Vagina (tissue), 2 donors: Measurements from ENCODE around the gene TMEM17. TPM values are rescaled to one million over a fixed set of nuclear protein-coding genes. Genes with fewer than 3 reads are reported as not detected.

ENCODE experiments used
- DNase-seq, 2 donors: peaks; one replicate each; pipeline ENCODE4 v3.0.0-alpha.2; 2017; ENCODE audit errors: extremely low spot score in 2 of 2
- H3K27ac ChIP-seq: fragments of 200-600 bp; sonication (generic); one replicate; pipeline ENCODE4 v1.5.1; 2019
- H3K27me3 ChIP-seq: fragments of 200-600 bp; sonication (generic); one replicate; pipeline ENCODE4 v1.5.1; 2019
- H3K36me3 ChIP-seq, 2 donors: fragments of 200-600 bp; sonication (generic); one replicate each; pipeline ENCODE4 v1.5.1; 2017 to 2019
- H3K4me1 ChIP-seq: fragments of 200-600 bp; sonication (generic); one replicate; pipeline ENCODE4 v1.5.1; 2019
- H3K4me3 ChIP-seq, 2 donors: fragments of 200-600 bp; sonication (generic); 1 replicate in 1 of 2; 2 replicates in 1 of 2; pipeline ENCODE4 v1.5.1; 2016 to 2019
- H3K9me3 ChIP-seq: fragments of 200-600 bp; sonication (generic); one replicate; pipeline ENCODE4 v1.5.1; 2019
- CTCF ChIP-seq, 3 experiments: fragments of 450-650 bp in 2 of 3; fragments of 200-600 bp in 1 of 3; sonication (generic) in 1 of 3; IDR thresholded peaks; one replicate each; pipeline ENCODE4 v1.5.1; 2017 to 2019; ENCODE audit warnings: antibody characterized with exemption in 3 of 3, mild to moderate bottlenecking in 2 of 3, moderate library complexity in 2 of 3
- POLR2A ChIP-seq, 2 donors: fragments of 450-650 bp; IDR thresholded peaks; one replicate each; pipeline ENCODE4 v1.6.1; 2017; ENCODE audit warnings: antibody characterized with exemption in 2 of 2, mild to moderate bottlenecking in 2 of 2, moderate library complexity in 2 of 2
- POLR2AphosphoS5 ChIP-seq, 2 donors: sonication (generic); formaldehyde crosslinking; IDR thresholded peaks; one replicate each; pipeline ENCODE4 v1.9.0; 2017; ENCODE audit warnings: antibody characterized with exemption in 2 of 2, mild to moderate bottlenecking in 2 of 2, low read depth in 1 of 2; ENCODE audit not compliant: insufficient read depth in 1 of 2
- intact Hi-C: fragments of 100-400 bp; cut with DNase I; formaldehyde crosslinking; loops from one replicate; pipeline ENCODE4 v1.15.1; 2023
- total RNA-seq: library from RNA; depleted of rRNA; stranded (reverse); fragments of >200 nt; gene quantifications from one replicate; pipeline ENCODE4 v1.2.3, GENCODE V29; 2016

The TMEM17 gene
- total RNA-seq, 1 donor from 2014 or later = 0.98 TPM

GRCh38 chr2:62540408-62541168 lies 34.6 kb upstream of the TMEM17 start:
- H3K27me3 ChIP-seq = no peaks in the 10 kb centered on the region
- no peaks in the 10 kb centered on the region for H3K36me3 ChIP-seq
- DNase-seq = no peak
- no peak overlapping the region for H3K27ac ChIP-seq
- H3K9me3 ChIP-seq = no peaks in the 10 kb centered on the region
- H3K4me1 ChIP-seq = no peaks in the 10 kb centered on the region
- H3K4me3 ChIP-seq = no peak overlapping the region
- TF ChIP-seq POLR2A (IDR thresholded peaks at IDR 0.05) (no peak), CTCF (IDR thresholded peaks at IDR 0.05) (no peak), POLR2AphosphoS5 (IDR thresholded peaks at IDR 0.05; ENCODE audit: insufficient read depth in 1 of 2, low read depth in 1 of 2) (no peak)
- intact Hi-C loops = no loop called here

- no peak for DNase-seq
- H3K36me3 ChIP-seq = no peaks in the 10 kb centered on the region
- H3K9me3 ChIP-seq = no peaks in the 10 kb centered on the region
- no peaks in the 10 kb centered on the region for H3K4me1 ChIP-seq
- H3K4me3 ChIP-seq = no peak overlapping the region
- intact Hi-C loops = loop anchor here (5.0 kb wide), 1 partner anchor 1713 kb away; no protein-coding TSS in a partner anchor
- no peaks in the 10 kb centered on the region for H3K27me3 ChIP-seq
- TF ChIP-seq POLR2AphosphoS5 (IDR thresholded peaks at IDR 0.05; ENCODE audit: insufficient read depth in 1 of 2, low read depth in 1 of 2) (no peak), POLR2A (IDR thresholded peaks at IDR 0.05) (no peak), CTCF (IDR thresholded peaks at IDR 0.05) (no peak)
- no peak overlapping the region for H3K27ac ChIP-seq
Observed at GRCh38 chr2:62539606-62540407, 33.8 kb upstream of the TMEM17 start.

- H3K4me3 ChIP-seq = no peak overlapping the region
- H3K27ac ChIP-seq = no peak overlapping the region
Observed at GRCh38 chr2:62538756-62539155, 32.8 kb upstream of the TMEM17 start.

GRCh38 chr2:62537814-62538213 lies 31.8 kb upstream of the TMEM17 start:
- no peak overlapping the region for H3K4me3 ChIP-seq
- H3K27ac ChIP-seq = no peak overlapping the region
- H3K9me3 ChIP-seq = no peaks in the 10 kb centered on the region
- H3K4me1 ChIP-seq = no peaks in the 10 kb centered on the region
- intact Hi-C loops = loop anchor here (5.0 kb wide), 1 partner anchor 1711 kb away; no protein-coding TSS in a partner anchor
- H3K27me3 ChIP-seq = no peaks in the 10 kb centered on the region
- no peak for DNase-seq
- TF ChIP-seq POLR2AphosphoS5 (IDR thresholded peaks at IDR 0.05; ENCODE audit: insufficient read depth in 1 of 2, low read depth in 1 of 2) (no peak), CTCF (IDR thresholded peaks at IDR 0.05) (no peak), POLR2A (IDR thresholded peaks at IDR 0.05) (no peak)
- no peaks in the 10 kb centered on the region for H3K36me3 ChIP-seq

More at GRCh38 chr2:62538756-62539155, 32.8 kb upstream of the TMEM17 start:
- Histone ChIP-seq H3K27me3 (no peaks in the 10 kb centered on the region), H3K9me3 (no peaks in the 10 kb centered on the region), H3K36me3 (no peaks in the 10 kb centered on the region), H3K4me1 (no peaks in the 10 kb centered on the region)
- no peak for TF ChIP-seq CTCF (IDR thresholded peaks at IDR 0.05)
- intact Hi-C loops = loop anchor here (5.0 kb wide), 1 partner anchor 1711 kb away; no protein-coding TSS in a partner anchor
- DNase-seq = no peak
